ENCODE results near the gene TMEM87A.

TMEM87A gene

DNA sequence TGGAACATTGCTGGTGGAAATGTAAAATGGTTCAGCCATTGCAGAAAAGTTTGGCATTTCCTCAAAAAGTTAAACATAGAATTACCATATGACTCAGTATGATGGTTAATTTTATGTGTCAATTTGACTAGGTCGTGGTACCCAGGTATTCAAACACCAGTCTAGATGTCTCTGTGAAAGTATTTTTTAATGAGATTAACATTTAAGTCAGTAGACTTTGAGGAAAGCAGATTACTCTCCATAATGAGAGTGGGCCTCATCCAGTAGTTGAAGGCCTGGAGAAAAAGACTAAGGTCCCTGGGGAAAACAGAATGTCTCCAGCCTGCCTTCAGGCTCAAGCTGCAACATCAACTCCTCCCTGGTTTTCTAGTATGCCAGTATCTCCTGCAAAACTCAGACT, 42.3 kb upstream of the TMEM87A start:
- H3K79me2 ChIP-seq (ENCODE audit: low read length): no peaks in the 10 kb centered on the region
- TF ChIP-seq EZH2 (optimal IDR thresholded peaks at IDR 0.05; ENCODE audit: low read depth, low read length): no peak
- no peak for TF ChIP-seq EZH2phosphoT487 (IDR thresholded peaks at IDR 0.05; ENCODE audit: low read length)
- TF ChIP-seq, protein P1, sequence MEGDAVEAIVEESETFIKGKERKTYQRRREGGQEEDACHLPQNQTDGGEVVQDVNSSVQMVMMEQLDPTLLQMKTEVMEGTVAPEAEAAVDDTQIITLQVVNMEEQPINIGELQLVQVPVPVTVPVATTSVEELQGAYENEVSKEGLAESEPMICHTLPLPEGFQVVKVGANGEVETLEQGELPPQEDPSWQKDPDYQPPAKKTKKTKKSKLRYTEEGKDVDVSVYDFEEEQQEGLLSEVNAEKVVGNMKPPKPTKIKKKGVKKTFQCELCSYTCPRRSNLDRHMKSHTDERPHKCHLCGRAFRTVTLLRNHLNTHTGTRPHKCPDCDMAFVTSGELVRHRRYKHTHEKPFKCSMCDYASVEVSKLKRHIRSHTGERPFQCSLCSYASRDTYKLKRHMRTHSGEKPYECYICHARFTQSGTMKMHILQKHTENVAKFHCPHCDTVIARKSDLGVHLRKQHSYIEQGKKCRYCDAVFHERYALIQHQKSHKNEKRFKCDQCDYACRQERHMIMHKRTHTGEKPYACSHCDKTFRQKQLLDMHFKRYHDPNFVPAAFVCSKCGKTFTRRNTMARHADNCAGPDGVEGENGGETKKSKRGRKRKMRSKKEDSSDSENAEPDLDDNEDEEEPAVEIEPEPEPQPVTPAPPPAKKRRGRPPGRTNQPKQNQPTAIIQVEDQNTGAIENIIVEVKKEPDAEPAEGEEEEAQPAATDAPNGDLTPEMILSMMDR (IDR thresholded peaks at IDR 0.05; ENCODE audit: low read length): no peak
- H3K36me3 ChIP-seq (replicated peaks; ENCODE audit: insufficient read depth, low read length): no peaks in the 10 kb centered on the region
- H3K9ac ChIP-seq (ENCODE audit: low read length): no peak overlapping the region
- DNase-seq: no peak
- H3K27me3 ChIP-seq (replicated peaks; ENCODE audit: insufficient read depth, low read length): no peaks in the 10 kb centered on the region
- no peak overlapping the region for H3K27ac ChIP-seq (ENCODE audit: low read length)
- no peak overlapping the region for H3K4me2 ChIP-seq (ENCODE audit: low read depth, low read length)
- H3K4me3 ChIP-seq (ENCODE audit: low read length): no peak overlapping the region
- no peak overlapping the region for H2AFZ ChIP-seq (ENCODE audit: low read length)
- H3K4me1 ChIP-seq (ENCODE audit: low read length): no peaks in the 10 kb centered on the region
- H4K20me1 ChIP-seq (ENCODE audit: insufficient read depth, low read length): no peaks in the 10 kb centered on the region
- no peaks in the 10 kb centered on the region for H3K9me3 ChIP-seq (replicated peaks; ENCODE audit: insufficient read depth, low read length)
- H3K9me2 ChIP-seq (replicated peaks; ENCODE audit: insufficient read depth, low read length): no peaks in the 10 kb centered on the region
- H3F3A ChIP-seq (ENCODE audit: insufficient read depth, low read length): no peaks in the 10 kb centered on the region

DNA sequence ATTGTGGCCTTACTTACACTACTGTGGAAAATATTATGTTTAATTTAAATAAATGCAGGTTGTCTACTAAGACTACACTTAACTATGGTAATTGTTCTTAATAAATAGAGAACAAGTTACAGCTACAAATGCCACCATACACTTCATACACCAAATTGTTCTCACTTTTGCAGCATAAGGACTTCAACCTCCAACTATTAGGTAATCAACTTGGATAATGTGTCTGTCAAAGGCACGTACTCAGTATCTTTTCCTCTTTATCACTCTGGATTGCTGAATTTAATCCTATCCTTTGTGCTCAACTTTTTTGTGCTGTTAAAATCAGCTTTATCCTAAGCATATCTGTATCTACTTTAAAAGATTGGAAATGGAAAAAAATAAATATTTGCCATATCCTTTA, 41.6 kb upstream of the TMEM87A start:
- H2AFZ ChIP-seq (ENCODE audit: low read length): no peak overlapping the region
- H3K4me3 ChIP-seq (ENCODE audit: low read length): no peak overlapping the region
- H3K27ac ChIP-seq (ENCODE audit: low read length): no peak overlapping the region
- H3K79me2 ChIP-seq (ENCODE audit: low read length): no peaks in the 10 kb centered on the region
- H3F3A ChIP-seq (ENCODE audit: insufficient read depth, low read length): no peaks in the 10 kb centered on the region
- no peak for DNase-seq
- H3K27me3 ChIP-seq (replicated peaks; ENCODE audit: insufficient read depth, low read length): no peaks in the 10 kb centered on the region
- no peaks in the 10 kb centered on the region for H3K9me2 ChIP-seq (replicated peaks; ENCODE audit: insufficient read depth, low read length)
- H3K4me1 ChIP-seq (ENCODE audit: low read length): no peaks in the 10 kb centered on the region
- no peak for TF ChIP-seq EZH2 (optimal IDR thresholded peaks at IDR 0.05; ENCODE audit: low read depth, low read length)
- TF ChIP-seq EZH2phosphoT487 (IDR thresholded peaks at IDR 0.05; ENCODE audit: low read length): no peak
- TF ChIP-seq, protein P1 (IDR thresholded peaks at IDR 0.05; ENCODE audit: low read length): no peak
- no peaks in the 10 kb centered on the region for H3K9me3 ChIP-seq (replicated peaks; ENCODE audit: insufficient read depth, low read length)
- no peak overlapping the region for H3K4me2 ChIP-seq (ENCODE audit: low read depth, low read length)
- no peak overlapping the region for H3K9ac ChIP-seq (ENCODE audit: low read length)
- H4K20me1 ChIP-seq (ENCODE audit: insufficient read depth, low read length): no peaks in the 10 kb centered on the region
- no peaks in the 10 kb centered on the region for H3K36me3 ChIP-seq (replicated peaks; ENCODE audit: insufficient read depth, low read length)

DNA sequence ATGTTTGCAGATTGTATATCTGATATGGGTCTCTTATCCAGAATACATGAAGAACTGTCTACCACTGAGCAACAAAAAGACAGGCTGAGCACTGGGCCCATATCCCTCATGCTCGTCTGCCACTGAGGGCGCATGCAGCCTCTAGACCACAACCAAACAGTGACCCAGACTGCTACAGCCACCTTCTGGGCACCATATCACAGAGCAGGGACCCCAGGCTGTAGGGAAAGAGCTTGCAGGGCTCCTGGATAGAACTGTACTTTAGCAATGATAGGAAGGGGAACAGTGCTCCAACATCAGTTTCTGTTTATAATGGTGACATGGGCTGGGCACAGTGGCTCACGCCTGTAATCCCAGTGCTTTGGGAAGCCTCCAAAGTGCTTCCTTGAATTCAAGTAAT, 40.2 kb upstream of the TMEM87A start:
- no peaks in the 10 kb centered on the region for H4K20me1 ChIP-seq (ENCODE audit: insufficient read depth, low read length)
- H3K36me3 ChIP-seq (replicated peaks; ENCODE audit: insufficient read depth, low read length): no peaks in the 10 kb centered on the region
- no peak for DNase-seq
- no peak overlapping the region for H2AFZ ChIP-seq (ENCODE audit: low read length)
- no peaks in the 10 kb centered on the region for H3K9me3 ChIP-seq (replicated peaks; ENCODE audit: insufficient read depth, low read length)
- no peaks in the 10 kb centered on the region for H3K9me2 ChIP-seq (replicated peaks; ENCODE audit: insufficient read depth, low read length)
- TF ChIP-seq, protein P1 (IDR thresholded peaks at IDR 0.05; ENCODE audit: low read length): no peak
- TF ChIP-seq EZH2phosphoT487 (IDR thresholded peaks at IDR 0.05; ENCODE audit: low read length): no peak
- TF ChIP-seq EZH2 (optimal IDR thresholded peaks at IDR 0.05; ENCODE audit: low read depth, low read length): no peak
- H3K79me2 ChIP-seq (ENCODE audit: low read length): no peaks in the 10 kb centered on the region
- no peak overlapping the region for H3K4me2 ChIP-seq (ENCODE audit: low read depth, low read length)
- no peak overlapping the region for H3K4me3 ChIP-seq (ENCODE audit: low read length)
- H3F3A ChIP-seq (ENCODE audit: insufficient read depth, low read length): no peaks in the 10 kb centered on the region
- H3K9ac ChIP-seq (ENCODE audit: low read length): no peak overlapping the region
- no peak overlapping the region for H3K27ac ChIP-seq (ENCODE audit: low read length)
- H3K4me1 ChIP-seq (ENCODE audit: low read length): no peaks in the 10 kb centered on the region
- no peaks in the 10 kb centered on the region for H3K27me3 ChIP-seq (replicated peaks; ENCODE audit: insufficient read depth, low read length)

Data from MM.1S (cell line).